HG03457 (cell line): ENCODE data around the gene BCAS1.
A peak's percentile ranks its signal among the peaks of the same experiment; 100 is the strongest.

Experiments
- ATAC-seq: cut with Tn5 transposase; IDR thresholded peaks from one replicate; pipeline ENCODE4 v1.9.1; 2021; ENCODE audit warnings: moderate number of reproducible peaks; ENCODE audit not compliant: unreplicated experiment

BCAS1 gene

GRCh38 chr20:53914091-53914780, 156.2 kb downstream of the BCAS1 start:
- no peak for ATAC-seq

- no peak for ATAC-seq
These were observed 159.1 kb downstream of the BCAS1 start for GRCh38 chr20:53911301-53911700.

GRCh38 chr20:53910351-53911002, 159.9 kb downstream of the BCAS1 start:
- no peak for ATAC-seq

- no peak for ATAC-seq
These were observed 162.2 kb downstream of the BCAS1 start for GRCh38 chr20:53907968-53908751.

GRCh38 chr20:53905820-53906191, 164.6 kb downstream of the BCAS1 start:
- ATAC-seq = no peak

GRCh38 chr20:53905019-53905819, 165.2 kb downstream of the BCAS1 start:
- ATAC-seq = peak; percentile 49

GRCh38 chr20:53904261-53904660, 166.1 kb downstream of the BCAS1 start:
- ATAC-seq = no peak

GRCh38 chr20:53903652-53903987, 166.8 kb downstream of the BCAS1 start:
- no peak for ATAC-seq

GRCh38 chr20:53902968-53903651, 167.3 kb downstream of the BCAS1 start:
- ATAC-seq = no peak

- ATAC-seq = no peak
These were observed 168.8 kb downstream of the BCAS1 start for GRCh38 chr20:53901497-53902096.

DNA sequence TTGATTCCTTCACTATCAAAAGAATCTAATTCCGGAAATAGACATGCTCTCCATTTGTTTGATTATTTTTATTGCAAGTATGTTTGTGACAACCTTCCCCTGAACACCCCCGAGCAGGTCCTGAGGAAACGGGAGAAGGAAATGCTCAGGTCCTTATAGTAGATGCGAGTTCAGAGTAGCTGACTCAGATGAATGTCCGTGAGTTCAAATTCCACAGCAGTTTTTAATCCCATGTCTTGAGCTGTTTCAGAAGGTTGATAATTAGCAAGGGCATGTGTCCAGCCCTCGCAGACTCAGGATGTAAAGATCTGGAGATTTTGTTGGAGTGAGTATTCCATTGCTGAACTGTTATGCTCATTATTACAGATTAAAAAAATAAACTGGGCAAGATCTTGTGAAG, 169.3 kb downstream of the BCAS1 start:
- no peak for ATAC-seq

DNA sequence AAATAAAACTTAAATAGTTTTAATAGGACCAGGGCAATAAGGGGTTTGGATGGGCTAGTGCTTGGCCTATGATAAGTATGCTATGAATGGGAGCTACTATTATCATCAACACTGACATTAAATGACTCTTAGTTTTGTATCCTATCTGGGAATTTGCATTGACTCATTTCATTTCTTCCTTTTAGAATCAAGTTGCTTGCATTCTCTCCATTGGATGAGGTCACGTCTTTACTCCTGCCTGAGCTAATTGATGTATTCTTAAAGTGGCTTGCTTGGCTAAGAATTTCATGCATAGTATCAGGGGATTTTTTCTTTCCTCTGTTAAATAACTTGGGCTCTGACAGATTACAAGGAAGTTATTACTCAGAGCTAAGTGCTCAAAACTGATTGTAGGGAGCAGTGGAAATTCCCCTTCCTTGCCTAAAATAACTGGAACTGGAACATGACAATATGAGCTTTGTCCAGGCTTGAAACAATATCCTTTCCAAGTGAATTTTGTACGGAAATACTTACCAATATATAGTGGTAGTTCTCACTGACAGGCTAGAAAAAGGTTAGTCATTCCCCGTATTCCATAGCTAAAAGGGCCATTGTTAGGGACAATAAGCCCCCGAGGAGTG, 169.9 kb downstream of the BCAS1 start:
- no peak for ATAC-seq

GRCh38 chr20:53899351-53900167, 170.8 kb downstream of the BCAS1 start:
- peak; percentile 72 for ATAC-seq

- no peak for ATAC-seq
These were observed 171.8 kb downstream of the BCAS1 start for GRCh38 chr20:53898556-53898931.

DNA sequence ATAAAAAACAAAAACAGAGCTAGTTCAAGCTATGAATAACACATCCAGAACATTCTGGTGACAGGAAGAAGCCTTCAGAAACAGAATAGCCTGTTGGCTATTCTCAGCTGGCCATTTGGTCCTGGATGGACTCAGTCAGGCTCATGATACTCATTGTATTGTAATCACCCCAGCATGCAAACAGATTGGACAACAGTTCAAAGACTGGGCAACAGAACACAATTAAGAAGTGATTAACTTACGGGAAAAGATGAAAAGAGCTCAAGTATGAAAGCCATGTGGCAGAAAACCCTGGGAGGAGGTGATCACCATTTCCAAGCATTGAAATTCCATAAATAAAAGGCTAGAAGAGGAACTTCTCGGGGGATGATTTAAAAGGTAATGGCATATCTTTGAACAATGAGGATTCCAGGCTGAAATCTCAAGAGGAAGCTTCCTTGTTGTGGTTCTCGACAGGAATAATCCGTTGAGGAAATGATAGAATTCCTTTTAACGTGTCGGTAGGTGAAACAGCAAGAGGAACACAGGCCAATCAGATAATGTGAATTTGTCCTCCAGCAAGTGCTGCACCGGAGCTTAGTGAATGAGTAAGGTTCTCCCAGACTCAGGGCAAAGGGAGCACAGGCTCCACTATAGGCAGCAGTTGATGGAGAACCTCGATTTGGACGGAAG, 172.4 kb downstream of the BCAS1 start:
- no peak for ATAC-seq

- no peak for ATAC-seq
These were observed 173.7 kb downstream of the BCAS1 start for GRCh38 chr20:53896647-53897046.

- no peak for ATAC-seq
These were observed 174.4 kb downstream of the BCAS1 start for GRCh38 chr20:53896041-53896440.

DNA sequence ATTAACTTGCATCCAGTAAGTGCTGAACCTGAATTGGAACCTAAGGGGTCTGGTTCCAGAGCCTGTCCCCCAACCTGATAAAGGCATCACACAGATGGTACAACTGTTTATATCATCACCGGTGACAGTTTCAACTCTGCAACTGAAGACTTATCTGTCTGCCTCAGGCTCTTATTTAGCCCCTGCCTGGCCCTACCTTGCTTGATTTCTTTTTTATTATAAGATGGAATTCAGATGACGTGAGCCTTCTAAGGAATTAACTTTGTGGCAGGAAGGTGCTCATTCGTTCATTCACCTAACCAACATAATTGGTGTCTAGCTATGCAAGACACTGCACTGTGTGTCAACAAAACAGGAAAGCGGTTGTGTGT, 175.0 kb downstream of the BCAS1 start:
- ATAC-seq = no peak
